ENCODE measurements around the gene NEUROD1.
"Not testable (repeated sequence)": the region's sequence is repeated elsewhere in the genome, so short reads cannot be mapped to it uniquely, and the experiment has no call there.

Gene NEUROD1

GRCh38 chr2:181680055-181680936 is at the start of gene NEUROD1:
Gene NEUROD1, minus strand, starts transcription at chr2:181680517. Its CDS starts 1,657 bp downstream, at chr2:181678860.
- DNase-seq: no peak

GRCh38 chr2:181725476-181725875 is 45.2 kb upstream of the NEUROD1 start:
- DNase-seq: no peak

GRCh38 chr2:181724662-181725061 is 44.3 kb upstream of the NEUROD1 start:
- DNase-seq: no peak

- no peak for DNase-seq
These were observed 43.4 kb upstream of the NEUROD1 start for GRCh38 chr2:181723731-181724130.

- peak; percentile 86 for DNase-seq
These were observed 34.8 kb upstream of the NEUROD1 start for GRCh38 chr2:181715033-181715630.

- DNase-seq: not testable (repeated sequence)
These were observed 30.7 kb upstream of the NEUROD1 start for GRCh38 chr2:181711051-181711450.

GRCh38 chr2:181702519-181702918 is 22.2 kb upstream of the NEUROD1 start:
- DNase-seq: not testable (repeated sequence)

GRCh38 chr2:181698223-181698622 is 17.9 kb upstream of the NEUROD1 start:
- no peak for DNase-seq

GRCh38 chr2:181697571-181697970 is 17.3 kb upstream of the NEUROD1 start:
- DNase-seq: no peak

GRCh38 chr2:181697126-181697525 is 16.8 kb upstream of the NEUROD1 start:
- no peak for DNase-seq

GRCh38 chr2:181694271-181694670 is 14.0 kb upstream of the NEUROD1 start:
- DNase-seq: no peak

GRCh38 chr2:181690860-181691259 is 10.5 kb upstream of the NEUROD1 start:
- DNase-seq: no peak

- DNase-seq: no peak
These were observed 6.4 kb upstream of the NEUROD1 start for GRCh38 chr2:181686576-181687185.

GRCh38 chr2:181685150-181685688 is 4.9 kb upstream of the NEUROD1 start:
- DNase-seq: no peak

- no peak for DNase-seq
These were observed 4.3 kb upstream of the NEUROD1 start for GRCh38 chr2:181684454-181685149.

- no peak for DNase-seq
These were observed 3.5 kb upstream of the NEUROD1 start for GRCh38 chr2:181683518-181684453.

- no peak for DNase-seq
These were observed 2.6 kb upstream of the NEUROD1 start for GRCh38 chr2:181682795-181683517.

GRCh38 chr2:181682026-181682789 is 1.9 kb upstream of the NEUROD1 start:
- no peak for DNase-seq

GRCh38 chr2:181680937-181681811 is 857 bp upstream of the NEUROD1 start:
- no peak for DNase-seq
